ENCODE results near the gene MYO3B. TPM values are rescaled to one million over a fixed set of nuclear protein-coding genes. Genes with fewer than 3 reads are reported as not detected.
"Not testable (repeated sequence)": the region's sequence is repeated elsewhere in the genome, so short reads cannot be mapped to it uniquely, and the experiment has no call there.

Gene MYO3B
- total and polyA plus RNA-seq, 4 donors: 0.50 to 0.61 (median 0.53) TPM

GRCh38 chr2:170336408-170336807 lies 158.5 kb downstream of the MYO3B start:
- DNase-seq (ENCODE audit: low read depth in 4 of 6, low spot score in 6 of 6): no peak
- Histone ChIP-seq H3K27ac (ENCODE audit: low read depth, low read length) (no peak overlapping the region), H3K4me3 (ENCODE audit: low read depth, low read length) (no peak overlapping the region), H3K36me3 (ENCODE audit: control insufficient read depth, insufficient read depth, low read length) (no peaks in the 10 kb centered on the region), H3K9me3 (ENCODE audit: control insufficient read depth, insufficient read depth, low read length) (no peaks in the 10 kb centered on the region), H3K4me1 (ENCODE audit: control insufficient read depth, insufficient read depth, low read length) (no peaks in the 10 kb centered on the region), H3K27me3 (ENCODE audit: control insufficient read depth, insufficient read depth, low read length) (no peaks in the 10 kb centered on the region)
- no CpG with 5 or more reads among the region's 2 CpGs for WGBS (ENCODE audit: insufficient coverage)

- WGBS (ENCODE audit: insufficient coverage): 94% methylated on average over 2 of the region's 2 CpGs
- Histone ChIP-seq H3K27ac (ENCODE audit: low read depth, low read length) (no peak overlapping the region), H3K36me3 (ENCODE audit: control insufficient read depth, insufficient read depth, low read length) (no peaks in the 10 kb centered on the region), H3K4me3 (ENCODE audit: low read depth, low read length) (no peak overlapping the region), H3K4me1 (ENCODE audit: control insufficient read depth, insufficient read depth, low read length) (no peaks in the 10 kb centered on the region), H3K27me3 (ENCODE audit: control insufficient read depth, insufficient read depth, low read length) (no peaks in the 10 kb centered on the region), H3K9me3 (ENCODE audit: control insufficient read depth, insufficient read depth, low read length) (no peaks in the 10 kb centered on the region)
- no peak for DNase-seq (ENCODE audit: low read depth in 4 of 6, low spot score in 6 of 6)
These were observed 159.0 kb downstream of the MYO3B start for GRCh38 chr2:170336916-170337315.

- Histone ChIP-seq H3K27ac (ENCODE audit: low read depth, low read length) (no peak overlapping the region), H3K36me3 (ENCODE audit: control insufficient read depth, insufficient read depth, low read length) (no peaks in the 10 kb centered on the region), H3K9me3 (ENCODE audit: control insufficient read depth, insufficient read depth, low read length) (no peaks in the 10 kb centered on the region), H3K4me3 (ENCODE audit: low read depth, low read length) (no peak overlapping the region), H3K4me1 (ENCODE audit: control insufficient read depth, insufficient read depth, low read length) (no peaks in the 10 kb centered on the region), H3K27me3 (ENCODE audit: control insufficient read depth, insufficient read depth, low read length) (no peaks in the 10 kb centered on the region)
- DNase-seq (ENCODE audit: low read depth in 4 of 6, low spot score in 6 of 6): peak in 1 of 6 donors; percentile 14
- 43% methylated on average over 3 of the region's 7 CpGs for WGBS (ENCODE audit: insufficient coverage)
These were observed 161.4 kb downstream of the MYO3B start for GRCh38 chr2:170339322-170339721.

- DNase-seq (ENCODE audit: low read depth in 4 of 6, low spot score in 6 of 6): peak in 1 of 6 donors; percentile 47
- WGBS (ENCODE audit: insufficient coverage): 100% methylated on average over 2 of the region's 5 CpGs
- Histone ChIP-seq H3K27ac (ENCODE audit: low read depth, low read length) (no peak overlapping the region), H3K4me3 (ENCODE audit: low read depth, low read length) (no peak overlapping the region), H3K9me3 (ENCODE audit: control insufficient read depth, insufficient read depth, low read length) (no peaks in the 10 kb centered on the region), H3K36me3 (ENCODE audit: control insufficient read depth, insufficient read depth, low read length) (no peaks in the 10 kb centered on the region), H3K27me3 (ENCODE audit: control insufficient read depth, insufficient read depth, low read length) (no peaks in the 10 kb centered on the region), H3K4me1 (ENCODE audit: control insufficient read depth, insufficient read depth, low read length) (no peaks in the 10 kb centered on the region)
These were observed 162.1 kb downstream of the MYO3B start for GRCh38 chr2:170339750-170340692.

- H3K4me1 ChIP-seq (ENCODE audit: control insufficient read depth, insufficient read depth, low read length): no peaks in the 10 kb centered on the region
- H3K4me3 ChIP-seq (ENCODE audit: low read depth, low read length): no peak overlapping the region
- no CpG with 5 or more reads among the region's 1 CpG for WGBS (ENCODE audit: insufficient coverage)
- DNase-seq (ENCODE audit: low read depth in 4 of 6, low spot score in 6 of 6): no peak
- no peaks in the 10 kb centered on the region for H3K27me3 ChIP-seq (ENCODE audit: control insufficient read depth, insufficient read depth, low read length)
- H3K9me3 ChIP-seq (ENCODE audit: control insufficient read depth, insufficient read depth, low read length): no peaks in the 10 kb centered on the region
- no peaks in the 10 kb centered on the region for H3K36me3 ChIP-seq (ENCODE audit: control insufficient read depth, insufficient read depth, low read length)
- no peak overlapping the region for H3K27ac ChIP-seq (ENCODE audit: low read depth, low read length)
These were observed 162.7 kb downstream of the MYO3B start for GRCh38 chr2:170340693-170341068.

- Histone ChIP-seq H3K27me3 (ENCODE audit: control insufficient read depth, insufficient read depth, low read length) (no peaks in the 10 kb centered on the region), H3K9me3 (ENCODE audit: control insufficient read depth, insufficient read depth, low read length) (no peaks in the 10 kb centered on the region), H3K36me3 (ENCODE audit: control insufficient read depth, insufficient read depth, low read length) (no peaks in the 10 kb centered on the region), H3K27ac (ENCODE audit: low read depth, low read length) (no peak overlapping the region), H3K4me3 (ENCODE audit: low read depth, low read length) (no peak overlapping the region), H3K4me1 (ENCODE audit: control insufficient read depth, insufficient read depth, low read length) (no peaks in the 10 kb centered on the region)
- DNase-seq (ENCODE audit: low read depth in 4 of 6, low spot score in 6 of 6): peak in 2 of 6 donors; percentile 34 to 82
- 78% methylated on average over 4 of the region's 8 CpGs for WGBS (ENCODE audit: insufficient coverage)
These were observed 164.0 kb downstream of the MYO3B start for GRCh38 chr2:170341684-170342623.

- 100% methylated on average over 2 of the region's 3 CpGs for WGBS (ENCODE audit: insufficient coverage)
- H3K27me3 ChIP-seq (ENCODE audit: control insufficient read depth, insufficient read depth, low read length): no peaks in the 10 kb centered on the region
- H3K4me3 ChIP-seq (ENCODE audit: low read depth, low read length): no peak overlapping the region
These were observed 166.9 kb downstream of the MYO3B start for GRCh38 chr2:170344663-170345346.

GRCh38 chr2:170345607-170346006 lies 167.7 kb downstream of the MYO3B start:
- H3K9me3 ChIP-seq (ENCODE audit: control insufficient read depth, insufficient read depth, low read length): no peaks in the 10 kb centered on the region
- DNase-seq (ENCODE audit: low read depth in 4 of 6, low spot score in 6 of 6): no peak
- H3K4me3 ChIP-seq (ENCODE audit: low read depth, low read length): no peak overlapping the region
- no peaks in the 10 kb centered on the region for H3K36me3 ChIP-seq (ENCODE audit: control insufficient read depth, insufficient read depth, low read length)
- H3K4me1 ChIP-seq (ENCODE audit: control insufficient read depth, insufficient read depth, low read length): no peaks in the 10 kb centered on the region
- no CpG with 5 or more reads among the region's 2 CpGs for WGBS (ENCODE audit: insufficient coverage)
- no peaks in the 10 kb centered on the region for H3K27me3 ChIP-seq (ENCODE audit: control insufficient read depth, insufficient read depth, low read length)
- no peak overlapping the region for H3K27ac ChIP-seq (ENCODE audit: low read depth, low read length)

More at GRCh38 chr2:170344663-170345346, 166.9 kb downstream of the MYO3B start:
- H3K9me3 ChIP-seq (ENCODE audit: control insufficient read depth, insufficient read depth, low read length): no peaks in the 10 kb centered on the region
- H3K27ac ChIP-seq (ENCODE audit: low read depth, low read length): no peak overlapping the region
- no peaks in the 10 kb centered on the region for H3K36me3 ChIP-seq (ENCODE audit: control insufficient read depth, insufficient read depth, low read length)
- DNase-seq (ENCODE audit: low read depth in 4 of 6, low spot score in 6 of 6): peak in 1 of 6 donors; percentile 37
- no peaks in the 10 kb centered on the region for H3K4me1 ChIP-seq (ENCODE audit: control insufficient read depth, insufficient read depth, low read length)

GRCh38 chr2:170349269-170349668 lies 171.3 kb downstream of the MYO3B start:
- H3K4me3 ChIP-seq (ENCODE audit: low read depth, low read length); H3K27ac ChIP-seq (ENCODE audit: low read depth, low read length); H3K27me3 ChIP-seq (ENCODE audit: control insufficient read depth, insufficient read depth, low read length); H3K4me1 ChIP-seq (ENCODE audit: control insufficient read depth, insufficient read depth, low read length); DNase-seq (ENCODE audit: low read depth in 4 of 6, low spot score in 6 of 6); H3K36me3 ChIP-seq (ENCODE audit: control insufficient read depth, insufficient read depth, low read length); H3K9me3 ChIP-seq (ENCODE audit: control insufficient read depth, insufficient read depth, low read length): not testable (repeated sequence)
- WGBS (ENCODE audit: insufficient coverage): 50% methylated on average over 1 of the region's 5 CpGs
